HepG2 (cell line): ENCODE results near the gene MTPN. TPM values are rescaled to one million over a fixed set of nuclear protein-coding genes. Genes with fewer than 3 reads are reported as not detected.

Source experiments
- ATAC-seq: fragments of 200-7000 bp; cut with Tn5 transposase; 3 replicates; pipeline ENCODE4 v1.9.1; 2020; ENCODE audit warnings: mild to moderate bottlenecking, moderate library complexity
- BruUV-seq: library from RNA; stranded (reverse); fragments of 400-500 nt; replicated peaks from 2 replicates; lab custom pipeline; 2021; lab: Mats Ljungman, UMichigan
- CTCF ChIA-PET: fragments of 300-600 bp; formaldehyde crosslinking; extraction: SDS; loops from one replicate; lab custom pipeline; 2021; ENCODE audit warnings: low total read pairs, inconsistent platforms, low intra/inter-chr PET ratio; lab: Yijun Ruan, JAX
- POLR2A ChIA-PET: fragments of 350-600 bp; sonication (Branson Sonifier 250); formaldehyde crosslinking; loops from one replicate; lab custom pipeline; 2020; ENCODE audit warnings: antibody characterized with exemption, inconsistent platforms; lab: Yijun Ruan, JAX
- DNase-seq: peaks from one replicate; pipeline ENCODE4 v3.0.0-alpha.2; 2015; ENCODE audit warnings: low spot score
- FAIRE-seq: peaks from 3 replicates; lab custom pipeline; 2011; peaks lifted over from hg19 to GRCh38; lab: Jason Lieb, UNC
- H2AFZ ChIP-seq: one replicate; pipeline ENCODE4 v1.6.1; 2011; ENCODE audit warnings: low read length, inconsistent platforms
- H3K27ac ChIP-seq: fragments of 300-600 bp; 3 replicates; pipeline ENCODE4 v1.8.0; 2011; ENCODE audit warnings: mixed run types, mild to moderate bottlenecking, mixed read lengths, low read length, inconsistent platforms; ENCODE audit not compliant: insufficient read depth; ENCODE audit errors: extremely low read length
- H3K27me3 ChIP-seq, 2 experiments: fragments of 200-600 bp in 1 of 2; 2 replicates in 1 of 2; 3 replicates in 1 of 2; pipeline versions ENCODE4 v1.6.0 to v1.8.0; 2011; ENCODE audit warnings: low read length in 2 of 2, mild to moderate bottlenecking in 2 of 2, moderate library complexity in 2 of 2, inconsistent platforms in 1 of 2; ENCODE audit not compliant: insufficient read depth in 2 of 2, control insufficient read depth in 1 of 2
- H3K36me3 ChIP-seq, 2 experiments: fragments of 200-600 bp in 1 of 2; replicated peaks in 1 of 2; 2 replicates in 1 of 2; 3 replicates in 1 of 2; pipeline versions ENCODE4 v1.5.1 to v1.8.0; 2011; ENCODE audit warnings: low read length in 2 of 2, inconsistent platforms in 1 of 2; ENCODE audit not compliant: insufficient read depth in 2 of 2, control insufficient read depth in 1 of 2
- H3K4me1 ChIP-seq: 2 replicates; pipeline ENCODE4 v1.5.1; 2012; ENCODE audit warnings: low read length, inconsistent platforms; ENCODE audit not compliant: insufficient read depth
- H3K4me2 ChIP-seq: 2 replicates; pipeline ENCODE4 v1.6.0; 2011; ENCODE audit warnings: low read depth, low read length, inconsistent platforms
- H3K4me3 ChIP-seq, 3 experiments: fragments of 200-600 bp in 1 of 3; sonication (generic), shearing (Covaris generic) in 1 of 3; replicated peaks in 1 of 3; 2 replicates each; pipeline ENCODE4 v1.5.1; 2011 to 2016; ENCODE audit warnings: low read length in 3 of 3, inconsistent platforms in 2 of 3, low read depth in 2 of 3, mild to moderate bottlenecking in 2 of 3, control low read depth in 1 of 3, mixed read lengths in 1 of 3; ENCODE audit not compliant: insufficient read depth in 1 of 3
- H3K79me2 ChIP-seq: one replicate; pipeline ENCODE4 v1.6.1; 2011; ENCODE audit warnings: low read length, inconsistent platforms; ENCODE audit not compliant: insufficient read depth
- H3K9ac ChIP-seq: 2 replicates; pipeline ENCODE4 v1.6.0; 2011; ENCODE audit warnings: mild to moderate bottlenecking, low read depth, low read length, inconsistent platforms; ENCODE audit not compliant: insufficient read depth
- H3K9me3 ChIP-seq: 2 replicates; pipeline ENCODE4 v1.5.1; 2012; ENCODE audit warnings: mild to moderate bottlenecking, low read length
- H4K20me1 ChIP-seq: 2 replicates; pipeline ENCODE4 v1.6.0; 2011; ENCODE audit warnings: inconsistent platforms, mild to moderate bottlenecking, low read length, moderate library complexity; ENCODE audit not compliant: insufficient read depth
- CBX2 ChIP-seq, 2 experiments: fragments of 200-600 bp in 1 of 2; sonication (generic); formaldehyde crosslinking in 1 of 2; IDR thresholded peaks; 2 replicates each; pipeline versions ENCODE4 v1.7.0 to v1.8.1; 2018 to 2022; ENCODE audit warnings: low read depth in 2 of 2, low read length in 1 of 2, mild to moderate bottlenecking in 1 of 2, missing genetic modification reagents in 1 of 2
- CCAR2 ChIP-seq: fragments of 200-400 bp; formaldehyde crosslinking; optimal IDR thresholded peaks from 2 replicates; pipeline ENCODE3; 2018; ENCODE audit warnings: low read depth, mild to moderate bottlenecking, low read length, moderate library complexity
- E2F5 ChIP-seq: sonication (generic); formaldehyde crosslinking; conservative IDR thresholded peaks from 2 replicates; pipeline ENCODE4 v1.4.0; 2020; ENCODE audit warnings: missing genetic modification reagents
- FUBP1 ChIP-seq: sonication (generic); formaldehyde crosslinking; IDR thresholded peaks from 2 replicates; pipeline ENCODE4 v1.5.1; 2020; ENCODE audit warnings: missing genetic modification reagents, mild to moderate bottlenecking, borderline replicate concordance
- KDM1A ChIP-seq: IDR thresholded peaks from 2 replicates; pipeline ENCODE4 v1.6.1; 2016; ENCODE audit warnings: missing compliant biosample characterization
- NR2F6 ChIP-seq, 2 experiments: IDR thresholded peaks; 2 replicates each; pipeline ENCODE4 v1.6.1; 2016; ENCODE audit warnings: antibody characterized with exemption in 1 of 2, mild to moderate bottlenecking in 1 of 2
- SP5 ChIP-seq: IDR thresholded peaks from 2 replicates; pipeline ENCODE4 v1.6.1; 2016; ENCODE audit warnings: low read depth, borderline replicate concordance
- TOE1 ChIP-seq: sonication (generic); formaldehyde crosslinking; IDR thresholded peaks from 2 replicates; pipeline ENCODE4 v1.4.0; 2020; ENCODE audit warnings: mild to moderate bottlenecking, missing genetic modification reagents
- ZNF3 ChIP-seq: IDR thresholded peaks from 2 replicates; pipeline ENCODE4 v1.7.0; 2017; ENCODE audit warnings: inconsistent platforms
- WGBS: methylation state at CpG from one replicate; pipeline ENCODE4 v1.1.6; 2017; ENCODE audit warnings: low lambda C conversion rate; 5-methylcytosine and 5-hydroxymethylcytosine counted together
- in situ Hi-C: cut with HindIII; loops from 2 replicates; pipeline ENCODE4 v1.10.0; 2017; ENCODE audit warnings: low pct_unique_long_range_greater_than_20kb; ENCODE audit not compliant: extremely low pct_ligation_motif_present
- intact Hi-C: fragments of 100-400 bp; cut with micrococcal nuclease; formaldehyde crosslinking; loops from one replicate; pipeline ENCODE4 v1.10.0; 2022; ENCODE audit not compliant: unreplicated experiment
- polyA plus RNA-seq, 8 experiments: library from polyadenylated mRNA; depleted of rRNA in 3 of 8; stranded (reverse) in 7 of 8; unstranded in 1 of 8; fragments of >200 nt; fragmentation: Illumina TruSeq in 4 of 8; extraction: Trizol in 4 of 8; gene quantifications; 2 replicates each; pipeline versions ENCODE4 v1.2.1 to v1.2.3, GENCODE V29; 2011 to 2016; ENCODE audit warnings: low read depth in 4 of 8, missing spikeins in 1 of 8, mixed read lengths in 1 of 8; ENCODE audit not compliant: insufficient read depth in 1 of 8
- total RNA-seq, 5 experiments: library from RNA; depleted of rRNA; stranded (reverse); fragments of >200 nt; fragmentation: Illumina TruSeq; extraction: Trizol; gene quantifications; 2 replicates each; pipeline ENCODE4 v1.2.3, GENCODE V29; 2016; ENCODE audit warnings: low read depth in 1 of 5
- TF ChIP-seq, protein P1 (sequence below): IDR thresholded peaks from 2 replicates; pipeline ENCODE4 v1.6.1; 2018; ENCODE audit warnings: missing genetic modification reagents, mild to moderate bottlenecking, missing compliant biosample characterization

The MTPN gene
- total and polyA plus RNA-seq, 2 of the 13 experiments (the other 11 are each of a cell fraction or from before 2014, with no cell fraction given): 31.1 to 71.7 TPM

GRCh38 chr7:135958173-135958572 is 19.0 kb downstream of the MTPN start:
- no peak for FAIRE-seq
- TF ChIP-seq SP5 (CRISPR knock-in tag) (no peak), CCAR2 (no peak), E2F5 (CRISPR knock-in tag) (no peak), FUBP1 (CRISPR knock-in tag) (no peak), NR2F6 (IDR thresholded peaks at IDR 0.05) (no peak), NR2F6 (CRISPR knock-in tag; IDR thresholded peaks at IDR 0.05) (no peak)
- H4K20me1 ChIP-seq: no peaks in the 10 kb centered on the region
- no peak for DNase-seq
- intact Hi-C loops (no loop called here), in situ Hi-C loops (no loop called here)
- no peak overlapping the region for H3K9ac ChIP-seq
- no peak for ATAC-seq
- H3K79me2 ChIP-seq: peaks cover 49% of the 10 kb centered on the region
- ChIA-PET CTCF (no interaction called here), POLR2A (no interaction called here)
- H2AFZ ChIP-seq: no peak overlapping the region
- BruUV-seq: no TSS peak
- no peak overlapping the region for H3K4me3 ChIP-seq
- peaks cover 20% of the 10 kb centered on the region for H3K4me1 ChIP-seq
- H3K27ac ChIP-seq: no peak overlapping the region
- no peaks in the 10 kb centered on the region for H3K9me3 ChIP-seq
- no peaks in the 10 kb centered on the region for H3K36me3 ChIP-seq
- 100% methylated on average over 1 of the region's 1 CpG for WGBS
- no peak overlapping the region for H3K4me2 ChIP-seq
- no peaks in the 10 kb centered on the region for H3K27me3 ChIP-seq

DNA sequence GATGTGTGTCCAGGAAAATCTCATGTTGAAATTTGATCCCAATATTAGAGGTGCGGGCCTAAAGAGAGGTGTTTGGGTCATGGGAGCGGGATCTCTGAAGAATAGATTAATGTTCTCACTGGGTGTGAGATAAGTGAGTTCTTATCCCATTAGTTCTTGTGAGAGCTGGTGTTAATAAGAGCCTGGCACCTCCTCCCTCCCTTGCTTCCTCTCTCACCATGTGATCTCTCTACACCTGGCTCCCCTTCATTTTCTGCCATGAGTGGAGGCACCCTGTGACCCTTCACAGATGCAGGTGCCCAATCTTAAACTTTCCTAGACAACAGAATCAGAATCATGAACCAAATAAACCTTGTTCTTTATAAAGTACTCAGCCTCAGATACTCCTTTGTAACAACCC is 19.5 kb downstream of the MTPN start:
- Histone ChIP-seq H3K79me2 (peaks cover 48% of the 10 kb centered on the region), H3K27ac (no peak overlapping the region), H3K4me3 (no peak overlapping the region), H3K36me3 (no peaks in the 10 kb centered on the region), H3K9me3 (no peaks in the 10 kb centered on the region), H2AFZ (no peak overlapping the region), H3K27me3 (no peaks in the 10 kb centered on the region), H4K20me1 (no peaks in the 10 kb centered on the region), H3K4me1 (peaks cover 15% of the 10 kb centered on the region), H3K9ac (no peak overlapping the region), H3K4me2 (no peak overlapping the region)
- TF ChIP-seq KDM1A (CRISPR knock-in tag) (no peak), TOE1 (CRISPR knock-in tag) (no peak), CBX2 (IDR thresholded peaks at IDR 0.05; ENCODE audit: low read depth, low read length) (no peak), CBX2 (CRISPR knock-in tag; IDR thresholded peaks at IDR 0.05; ENCODE audit: low read depth) (no peak), ZNF3 (CRISPR knock-in tag) (no peak)
- TF ChIP-seq, protein P1, sequence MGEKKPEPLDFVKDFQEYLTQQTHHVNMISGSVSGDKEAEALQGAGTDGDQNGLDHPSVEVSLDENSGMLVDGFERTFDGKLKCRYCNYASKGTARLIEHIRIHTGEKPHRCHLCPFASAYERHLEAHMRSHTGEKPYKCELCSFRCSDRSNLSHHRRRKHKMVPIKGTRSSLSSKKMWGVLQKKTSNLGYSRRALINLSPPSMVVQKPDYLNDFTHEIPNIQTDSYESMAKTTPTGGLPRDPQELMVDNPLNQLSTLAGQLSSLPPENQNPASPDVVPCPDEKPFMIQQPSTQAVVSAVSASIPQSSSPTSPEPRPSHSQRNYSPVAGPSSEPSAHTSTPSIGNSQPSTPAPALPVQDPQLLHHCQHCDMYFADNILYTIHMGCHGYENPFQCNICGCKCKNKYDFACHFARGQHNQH: no peak
- FAIRE-seq (no peak), ATAC-seq (no peak), DNase-seq (no peak)
- in situ Hi-C loops: no loop called here
- 95% methylated on average over 2 of the region's 2 CpGs for WGBS
- intact Hi-C loops: no loop called here
- BruUV-seq: no TSS peak
- ChIA-PET POLR2A (no interaction called here), CTCF (no interaction called here)
